Keratinocyte (primary cell): ENCODE results near the gene SMDT1.

Source experiments
- CTCF ChIP-seq, 3 experiments: IDR thresholded peaks in 1 of 3; conservative IDR thresholded peaks in 1 of 3; optimal IDR thresholded peaks in 1 of 3; 2 replicates in 2 of 3; 3 replicates in 1 of 3; pipeline versions ENCODE3 to v1.5.1; 2011; ENCODE audit warnings: low read length in 3 of 3, mild to moderate bottlenecking in 3 of 3, moderate library complexity in 2 of 3, control low read depth in 1 of 3, inconsistent platforms in 1 of 3; ENCODE audit not compliant: insufficient read depth in 2 of 3; ENCODE audit errors: extremely low read depth in 1 of 3
- EZH2 ChIP-seq: IDR thresholded peaks from one replicate; pipeline ENCODE4 v1.6.1; 2012; ENCODE audit warnings: inconsistent platforms, mild to moderate bottlenecking, low read length, moderate library complexity

- TF ChIP-seq CTCF (optimal IDR thresholded peaks at IDR 0.05 in 1 of 3, IDR thresholded peaks at IDR 0.05 in 1 of 3, conservative IDR thresholded peaks at IDR 0.05 in 1 of 3; ENCODE audit: extremely low read depth in 1 of 3, insufficient read depth in 2 of 3, low read length in 3 of 3): no peak
- no peak for TF ChIP-seq EZH2
These were observed 8.7 kb upstream of the SMDT1 start, which contains the start of gene NAGA for GRCh38 chr22:42070517-42071422.
